ENCODE measurements around the gene KDM8. TPM values are rescaled to one million over a fixed set of nuclear protein-coding genes. Genes with fewer than 3 reads are reported as not detected.

KDM8 gene
- total and polyA plus RNA-seq, 2 donors (not counting 3 experiments of a cell fraction or from before 2014, with no cell fraction given), result 5.1 to 8.4 TPM

DNA sequence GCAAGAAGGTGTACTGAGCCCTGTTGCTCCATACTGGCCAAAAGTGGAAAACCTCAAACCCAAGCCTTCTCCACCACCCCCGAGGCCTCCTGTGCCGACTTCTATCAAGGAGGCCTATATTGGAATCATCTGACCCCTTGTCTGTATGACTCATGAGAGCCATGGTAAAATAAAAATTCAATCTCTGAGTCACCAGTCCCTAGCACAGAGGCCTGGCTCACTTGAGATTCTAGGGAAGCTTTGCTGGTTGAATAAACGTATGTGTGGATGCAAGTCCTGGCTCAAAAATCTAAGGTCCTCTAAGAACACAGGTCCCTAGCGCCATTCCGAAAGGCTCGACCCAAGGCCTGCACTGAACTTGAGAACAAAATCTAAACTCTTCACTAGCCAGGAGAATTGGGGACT is 50.2 kb downstream of the KDM8 start:
- dilution Hi-C loops (cut with MboI; ENCODE audit: extremely low pct_ligation_motif_present, low sequenced_read_pairs), result no loop called here
- Histone ChIP-seq H2AFZ (ENCODE audit: low read depth, low read length) (peak overlapping the region; percentile 73), H3K4me1 (ENCODE audit: control insufficient read depth, extremely low read depth, insufficient read depth, low read length) (peaks cover 48% of the 10 kb centered on the region), H3K4me3 (replicated peaks in 1 of 3; ENCODE audit: insufficient read depth in 1 of 3, low read depth in 1 of 3, low read length in 3 of 3) (no peak overlapping the region), H3K9ac (replicated peaks; ENCODE audit: extremely low read depth, insufficient read depth, low read length) (no peak overlapping the region), H3K36me3 (ENCODE audit: control insufficient read depth in 2 of 2, extremely low read depth in 1 of 2, insufficient read depth in 2 of 2, low read length in 2 of 2) (no peaks in the 10 kb centered on the region), H3K79me2 (ENCODE audit: control insufficient read depth, insufficient read depth, low read length) (no peaks in the 10 kb centered on the region), H3K9me1 (replicated peaks; ENCODE audit: control insufficient read depth, extremely low read depth, insufficient read depth, low read length) (no peaks in the 10 kb centered on the region), H4K20me1 (replicated peaks; ENCODE audit: control insufficient read depth, extremely low read depth, insufficient read depth, low read length) (no peaks in the 10 kb centered on the region), H3K27ac (ENCODE audit: insufficient read depth, low read depth, low read length) (peak overlapping the region; percentile 48), H3K9me3 (replicated peaks; ENCODE audit: control insufficient read depth, insufficient read depth, low read length) (no peaks in the 10 kb centered on the region), H3K4me2 (ENCODE audit: insufficient read depth, low read length) (peak overlapping the region; percentile 43), H3K27me3 (ENCODE audit: control insufficient read depth in 2 of 2, insufficient read depth in 2 of 2, low read length in 2 of 2) (no peaks in the 10 kb centered on the region)
- ChIA-PET CTCF (interaction anchor here (1.0 to 2.6 kb wide), 5 partner anchors 11 to 114 kb away, joined by 3 to 11 read pairs (median 4); no protein-coding TSS in a partner anchor), POLR2A (no interaction called here)
- peak; percentile 91 for FAIRE-seq
- no peak for TF ChIP-seq POLR2A (IDR thresholded peaks at IDR 0.05; ENCODE audit: low read depth, low read length)
- peak; percentile 81 for TF ChIP-seq JUN (IDR thresholded peaks at IDR 0.05; ENCODE audit: borderline replicate concordance, insufficient read depth, insufficient read length, low read depth)
- TF ChIP-seq, protein P1, sequence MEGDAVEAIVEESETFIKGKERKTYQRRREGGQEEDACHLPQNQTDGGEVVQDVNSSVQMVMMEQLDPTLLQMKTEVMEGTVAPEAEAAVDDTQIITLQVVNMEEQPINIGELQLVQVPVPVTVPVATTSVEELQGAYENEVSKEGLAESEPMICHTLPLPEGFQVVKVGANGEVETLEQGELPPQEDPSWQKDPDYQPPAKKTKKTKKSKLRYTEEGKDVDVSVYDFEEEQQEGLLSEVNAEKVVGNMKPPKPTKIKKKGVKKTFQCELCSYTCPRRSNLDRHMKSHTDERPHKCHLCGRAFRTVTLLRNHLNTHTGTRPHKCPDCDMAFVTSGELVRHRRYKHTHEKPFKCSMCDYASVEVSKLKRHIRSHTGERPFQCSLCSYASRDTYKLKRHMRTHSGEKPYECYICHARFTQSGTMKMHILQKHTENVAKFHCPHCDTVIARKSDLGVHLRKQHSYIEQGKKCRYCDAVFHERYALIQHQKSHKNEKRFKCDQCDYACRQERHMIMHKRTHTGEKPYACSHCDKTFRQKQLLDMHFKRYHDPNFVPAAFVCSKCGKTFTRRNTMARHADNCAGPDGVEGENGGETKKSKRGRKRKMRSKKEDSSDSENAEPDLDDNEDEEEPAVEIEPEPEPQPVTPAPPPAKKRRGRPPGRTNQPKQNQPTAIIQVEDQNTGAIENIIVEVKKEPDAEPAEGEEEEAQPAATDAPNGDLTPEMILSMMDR (IDR thresholded peaks at IDR 0.05; ENCODE audit: extremely low read depth in 1 of 2, insufficient read depth in 1 of 2, low read depth in 1 of 2, low read length in 2 of 2), result no peak
- no peak for TF ChIP-seq GATA2 (IDR thresholded peaks at IDR 0.05; ENCODE audit: insufficient read depth, insufficient read length, low read depth, low read length)
- TF ChIP-seq POLR2AphosphoS5 (IDR thresholded peaks at IDR 0.05; ENCODE audit: insufficient read depth, low read depth, low read length), result no peak
- TF ChIP-seq FOS (IDR thresholded peaks at IDR 0.05; ENCODE audit: borderline replicate concordance, insufficient read depth, low read length), result peak; percentile 97
- no peak for TF ChIP-seq MYC (IDR thresholded peaks at IDR 0.05; ENCODE audit: low read depth, low read length)
- TF ChIP-seq EZH2 (IDR thresholded peaks at IDR 0.05; ENCODE audit: borderline replicate concordance, low read depth, low read length, severe bottlenecking), result no peak
- TF ChIP-seq MAX (IDR thresholded peaks at IDR 0.05; ENCODE audit: insufficient read depth, insufficient read length), result no peak
- DNase-seq (ENCODE audit: low read depth, low spot score), result peak; percentile 83
- no TSS peak for BruUV-seq (replicated peaks)
- intact Hi-C loops (cut with micrococcal nuclease), result no loop called here
